C4-2B (cell line): ENCODE results near the gene FMNL2.

Source experiments
- CTCF ChIP-seq: fragments of 450-650 bp; conservative IDR thresholded peaks from 2 replicates; pipeline ENCODE4 v1.5.1; 2017; ENCODE audit warnings: mild to moderate bottlenecking
- ZFX ChIP-seq: fragments of 450-650 bp; IDR thresholded peaks from 2 replicates; pipeline ENCODE4 v1.6.1; 2017

- TF ChIP-seq CTCF (no peak), ZFX (no peak)
Measured at GRCh38 chr2:152499896-152500735, 165.1 kb downstream of the FMNL2 start.
